Mesendoderm (in vitro differentiated cells): ENCODE measurements around the gene TWIST1. TPM values are rescaled to one million over a fixed set of nuclear protein-coding genes. Genes with fewer than 3 reads are reported as not detected.

Experiments used
- DNase-seq: peaks from one replicate; pipeline ENCODE4 v3.0.0; 2013
- H2AK5ac ChIP-seq: 2 replicates; pipeline ENCODE4 v1.6.1; 2013; ENCODE audit warnings: low read length, inconsistent platforms
- H2BK120ac ChIP-seq: 2 replicates; pipeline ENCODE4 v1.6.1; 2013; ENCODE audit warnings: low read depth, mild to moderate bottlenecking, low read length, moderate library complexity, mixed read lengths
- H2BK15ac ChIP-seq: replicated peaks from 2 replicates; pipeline ENCODE4 v1.6.1; 2013; ENCODE audit warnings: low read depth, mild to moderate bottlenecking, moderate library complexity
- H2BK5ac ChIP-seq: 2 replicates; pipeline ENCODE4 v1.6.1; 2013; ENCODE audit warnings: low read length, inconsistent platforms
- H3K18ac ChIP-seq: 2 replicates; pipeline ENCODE4 v1.6.1; 2013; ENCODE audit warnings: mild to moderate bottlenecking, low read length, mixed read lengths
- H3K23ac ChIP-seq: one replicate; pipeline ENCODE4 v1.6.1; 2013; ENCODE audit warnings: low read length
- H3K27ac ChIP-seq: 2 replicates; pipeline ENCODE4 v1.5.1; 2013; ENCODE audit warnings: low read depth, mild to moderate bottlenecking, inconsistent platforms, low read length, moderate library complexity
- H3K27me3 ChIP-seq: 2 replicates; pipeline ENCODE4 v1.6.1; 2013; ENCODE audit warnings: low read length, control low read depth, mild to moderate bottlenecking, inconsistent platforms; ENCODE audit not compliant: insufficient read depth, poor library complexity
- H3K36me3 ChIP-seq: 2 replicates; pipeline ENCODE4 v1.6.1; 2013; ENCODE audit warnings: low read length, inconsistent platforms; ENCODE audit not compliant: control insufficient read depth, insufficient read depth
- H3K4ac ChIP-seq: one replicate; pipeline ENCODE4 v1.6.1; 2013; ENCODE audit warnings: low read depth, mild to moderate bottlenecking, low read length, moderate library complexity
- H3K4me1 ChIP-seq: 2 replicates; pipeline ENCODE4 v1.6.1; 2013; ENCODE audit warnings: low read depth, low read length, inconsistent platforms; ENCODE audit not compliant: control insufficient read depth
- H3K4me2 ChIP-seq: 2 replicates; pipeline ENCODE4 v1.6.1; 2013; ENCODE audit warnings: low read length
- H3K4me3 ChIP-seq: 2 replicates; pipeline ENCODE4 v1.5.1; 2013; ENCODE audit warnings: mild to moderate bottlenecking, low read length
- H3K56ac ChIP-seq: one replicate; pipeline ENCODE4 v1.6.1; 2013; ENCODE audit warnings: low read length
- H3K79me1 ChIP-seq: 2 replicates; pipeline ENCODE4 v1.6.1; 2013; ENCODE audit warnings: low read length, inconsistent platforms
- H3K79me2 ChIP-seq: 2 replicates; pipeline ENCODE4 v1.6.1; 2013; ENCODE audit warnings: mild to moderate bottlenecking, low read length; ENCODE audit not compliant: control insufficient read depth, insufficient read depth
- H3K9ac ChIP-seq: 2 replicates; pipeline ENCODE4 v1.6.1; 2013; ENCODE audit warnings: low read length, inconsistent platforms
- H4K5ac ChIP-seq: one replicate; pipeline ENCODE4 v1.6.1; 2013; ENCODE audit warnings: low read length
- H4K8ac ChIP-seq: one replicate; pipeline ENCODE4 v1.6.1; 2013; ENCODE audit warnings: low read depth, mild to moderate bottlenecking, control low read depth, low read length, moderate library complexity
- WGBS: extraction: QIAGEN DNeasy Blood & Tissue Kit; methylation state at CpG from one replicate; pipeline ENCODE4 v1.1.7; 2013; ENCODE audit warnings: low lambda C conversion rate, missing lambda C conversion rate; ENCODE audit not compliant: insufficient coverage; ENCODE audit errors: extremely low coverage; 5-methylcytosine and 5-hydroxymethylcytosine counted together
- polyA plus RNA-seq, 2 experiments: library from polyadenylated mRNA; stranded (reverse); fragments of 200-250 nt; gene quantifications; one replicate each; pipeline ENCODE4 v1.2.3, GENCODE V29; 2013

Gene TWIST1
- 0.69 TPM for polyA plus RNA-seq (2013, experiment 1 of 2)
- 0.62 TPM for polyA plus RNA-seq (2013, experiment 2 of 2)

DNA sequence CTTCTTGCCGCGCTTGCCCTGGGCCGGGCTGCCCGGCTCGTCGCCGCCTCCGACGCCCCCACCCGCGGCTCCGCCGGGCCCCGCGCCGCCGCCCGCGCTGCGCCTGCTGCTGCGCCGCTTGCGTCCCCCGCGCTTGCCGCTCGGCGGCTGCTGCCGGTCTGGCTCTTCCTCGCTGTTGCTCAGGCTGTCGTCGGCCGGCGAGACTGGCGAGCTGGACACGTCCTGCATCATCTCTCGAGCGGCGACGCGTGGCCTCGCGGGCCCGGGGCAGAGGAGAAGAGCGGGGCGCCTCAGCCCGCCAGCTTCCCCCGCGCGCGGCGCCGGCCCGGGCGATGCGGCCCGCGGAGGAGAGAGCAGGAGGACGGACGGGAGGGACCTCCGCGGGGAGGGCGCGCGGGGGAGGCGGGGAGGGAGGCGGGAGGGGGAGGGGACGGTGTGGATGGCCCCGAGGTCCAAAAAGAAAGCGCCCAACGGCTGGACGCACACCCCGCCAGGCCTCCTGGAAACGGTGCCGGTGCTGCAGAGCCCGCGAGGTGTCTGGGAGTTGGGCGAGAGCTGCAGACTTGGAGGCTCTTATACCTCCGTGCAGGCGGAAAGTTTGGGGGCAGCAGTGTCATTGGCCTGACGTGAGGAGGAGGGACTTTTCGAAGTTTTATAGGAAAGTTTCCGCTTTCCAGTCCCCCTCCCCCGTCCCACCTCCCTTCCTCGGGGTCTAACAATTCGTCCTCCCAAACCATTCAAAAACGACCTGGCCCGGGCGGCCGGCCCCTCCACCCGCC lies at the start of gene TWIST1:
TWIST1 (minus strand) TSS at position 546 of the 779 bp plus-strand sequence; CDS start at position 231, 315 bp downstream.
- Histone ChIP-seq H2BK5ac (no peak within 1 kb of the TSS), H3K36me3 (no peaks in the 10 kb centered on the region), H2BK120ac (no peak within 1 kb of the TSS), H2BK15ac (no peak within 1 kb of the TSS), H4K8ac (no peak within 1 kb of the TSS), H3K23ac (no peak within 1 kb of the TSS), H3K4ac (no peak within 1 kb of the TSS), H3K27me3 (peaks cover 35% of the 10 kb centered on the region), H3K79me2 (no peaks in the 10 kb centered on the region), H3K9ac (peak within 1 kb of the TSS; percentile 80), H4K5ac (no peak within 1 kb of the TSS), H3K56ac (peak within 1 kb of the TSS; percentile 93), H3K27ac (no peak within 1 kb of the TSS), H3K18ac (peak within 1 kb of the TSS; percentile 33), H2AK5ac (no peak within 1 kb of the TSS), H3K4me3 (peak within 1 kb of the TSS; percentile 71), H3K79me1 (no peaks in the 10 kb centered on the region), H3K4me2 (peak within 1 kb of the TSS; percentile 87), H3K4me1 (peaks cover 4% of the 10 kb centered on the region)
- WGBS = no CpG with 5 or more reads among the region's 91 CpGs
- peak; percentile 93 for DNase-seq

GRCh38 chr7:19161671-19162070 lies 44.2 kb upstream of the TWIST1 start:
- Histone ChIP-seq H3K18ac (no peak overlapping the region), H3K79me2 (no peaks in the 10 kb centered on the region), H3K4ac (no peak overlapping the region), H2BK5ac (no peak overlapping the region), H3K79me1 (no peaks in the 10 kb centered on the region), H3K27ac (no peak overlapping the region), H3K9ac (no peak overlapping the region), H3K27me3 (no peaks in the 10 kb centered on the region), H4K5ac (no peak overlapping the region), H3K4me1 (no peaks in the 10 kb centered on the region), H3K4me2 (no peak overlapping the region), H3K4me3 (no peak overlapping the region), H2BK120ac (no peak overlapping the region), H3K23ac (no peak overlapping the region), H4K8ac (no peak overlapping the region), H2AK5ac (no peak overlapping the region), H3K36me3 (no peaks in the 10 kb centered on the region), H2BK15ac (no peak overlapping the region), H3K56ac (no peak overlapping the region)
- WGBS = no CpG with 5 or more reads among the region's 3 CpGs
- peak; percentile 7 for DNase-seq

- Histone ChIP-seq H3K4me3 (no peak overlapping the region), H3K23ac (no peak overlapping the region), H2BK120ac (no peak overlapping the region), H3K4me2 (no peak overlapping the region), H2BK15ac (no peak overlapping the region), H3K18ac (no peak overlapping the region), H3K4ac (no peak overlapping the region), H2AK5ac (no peak overlapping the region), H4K5ac (no peak overlapping the region), H3K27me3 (peaks cover 32% of the 10 kb centered on the region), H3K4me1 (peaks cover 4% of the 10 kb centered on the region), H3K36me3 (no peaks in the 10 kb centered on the region), H3K79me1 (no peaks in the 10 kb centered on the region), H2BK5ac (no peak overlapping the region), H3K9ac (no peak overlapping the region), H4K8ac (no peak overlapping the region), H3K27ac (no peak overlapping the region), H3K56ac (no peak overlapping the region), H3K79me2 (no peaks in the 10 kb centered on the region)
- DNase-seq = peak; percentile 51
- no CpG with 5 or more reads among the region's 4 CpGs for WGBS
Observed at GRCh38 chr7:19146699-19147098, 29.3 kb upstream of the TWIST1 start.

DNA sequence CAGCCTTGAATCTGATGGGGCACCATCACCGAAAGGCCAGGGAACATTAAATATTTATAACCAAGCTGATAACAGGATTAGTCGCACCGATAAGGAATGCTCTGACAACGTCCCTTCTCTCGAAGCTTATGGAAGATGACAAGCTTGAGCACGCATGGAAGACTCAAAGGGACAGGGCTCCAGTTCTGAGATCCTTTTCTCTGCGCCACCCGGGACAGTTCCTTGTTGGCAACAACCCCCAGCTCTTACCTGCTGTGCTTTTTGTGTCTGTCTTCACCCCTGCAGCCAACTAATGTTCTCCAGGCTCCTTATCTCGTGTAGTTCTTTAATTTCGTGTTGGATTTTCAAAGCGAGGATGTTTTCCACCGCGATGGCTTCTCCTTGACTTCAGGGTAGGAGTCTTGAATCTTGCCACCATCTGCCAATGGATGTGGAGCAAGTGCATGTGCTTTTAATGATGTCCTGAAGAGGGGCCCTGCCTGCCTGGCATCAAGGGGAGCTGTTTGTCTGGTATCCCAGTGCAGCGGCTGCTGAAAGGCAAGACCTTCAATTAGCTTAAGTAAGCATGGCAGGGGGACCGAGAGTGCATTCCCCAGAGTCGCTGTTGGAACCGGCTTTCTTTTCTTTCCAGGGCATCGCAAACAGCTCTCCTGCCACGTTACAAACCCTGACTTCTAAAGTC lies 28.1 kb upstream of the TWIST1 start:
- peak; percentile 44 for DNase-seq
- peak overlapping the region; percentile 83 for H3K4me2 ChIP-seq
- no peak overlapping the region for H2BK15ac ChIP-seq

DNA sequence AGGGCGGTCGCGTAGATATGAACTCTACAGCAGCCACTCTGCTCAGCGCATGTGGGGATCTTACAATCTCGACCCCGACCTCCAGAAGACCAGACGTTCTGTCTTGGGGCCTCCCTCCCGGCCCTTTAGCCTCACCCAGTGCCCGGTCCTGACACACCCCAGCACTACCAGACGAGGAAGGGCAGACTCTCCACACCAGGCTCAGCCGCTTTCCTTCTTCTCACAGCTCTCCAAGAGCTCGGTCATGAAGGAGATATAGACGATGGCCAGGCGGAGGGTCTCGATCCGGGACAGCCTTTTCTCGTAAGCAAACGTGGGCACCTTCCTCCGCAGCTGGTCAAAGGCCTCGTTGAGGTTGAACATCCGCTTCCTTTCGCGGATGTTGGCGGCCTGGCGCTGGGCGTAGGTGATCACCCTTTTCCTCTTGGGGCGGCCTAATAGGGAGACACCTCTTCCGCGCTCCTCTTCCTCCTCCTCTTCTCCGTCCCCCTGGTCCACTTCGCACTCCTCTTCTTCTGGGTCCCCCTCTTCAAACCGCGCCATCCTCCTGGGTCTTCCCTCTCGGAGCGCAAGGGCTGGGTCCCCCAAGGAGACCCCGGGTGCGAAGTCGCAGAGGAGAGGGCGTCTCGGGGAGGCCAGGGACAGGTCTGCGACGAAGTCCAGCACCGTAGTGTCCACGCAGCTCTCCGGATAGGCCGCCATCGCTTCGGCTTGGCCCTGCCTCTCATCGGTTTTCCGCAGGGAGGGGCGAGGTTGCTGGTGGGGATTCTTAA lies 27.4 kb upstream of the TWIST1 start, which contains the start of gene FERD3L:
FERD3L (minus strand) TSS at position 761 of the 773 bp plus-strand sequence; CDS start at position 702, 59 bp downstream.
- Histone ChIP-seq H3K9ac (peak within 1 kb of the TSS; percentile 19), H3K27ac (no peak within 1 kb of the TSS), H2BK120ac (no peak within 1 kb of the TSS), H3K4ac (no peak within 1 kb of the TSS), H3K79me1 (no peaks in the 10 kb centered on the region), H4K8ac (no peak within 1 kb of the TSS), H2BK5ac (no peak within 1 kb of the TSS), H4K5ac (no peak within 1 kb of the TSS), H3K4me2 (peak within 1 kb of the TSS; percentile 97), H2BK15ac (no peak within 1 kb of the TSS), H3K18ac (no peak within 1 kb of the TSS), H3K36me3 (no peaks in the 10 kb centered on the region), H3K27me3 (peaks cover 32% of the 10 kb centered on the region), H3K4me1 (peaks cover 4% of the 10 kb centered on the region), H3K56ac (peak within 1 kb of the TSS; percentile 80), H2AK5ac (no peak within 1 kb of the TSS), H3K4me3 (peak within 1 kb of the TSS; percentile 36), H3K79me2 (no peaks in the 10 kb centered on the region), H3K23ac (no peak within 1 kb of the TSS)
- no CpG with 5 or more reads among the region's 51 CpGs for WGBS
- peak; percentile 28 for DNase-seq

More for the DNA sequence above, 28.1 kb upstream of the TWIST1 start:
- WGBS = no CpG with 5 or more reads among the region's 19 CpGs
- no peak overlapping the region for H3K4ac ChIP-seq
- no peaks in the 10 kb centered on the region for H3K36me3 ChIP-seq
- H3K79me1 ChIP-seq = no peaks in the 10 kb centered on the region
- H3K9ac ChIP-seq = no peak overlapping the region
- H2AK5ac ChIP-seq = no peak overlapping the region
- H3K27me3 ChIP-seq = peaks cover 32% of the 10 kb centered on the region
- H3K27ac ChIP-seq = no peak overlapping the region
- no peak overlapping the region for H3K4me3 ChIP-seq
- H4K8ac ChIP-seq = no peak overlapping the region
- no peaks in the 10 kb centered on the region for H3K79me2 ChIP-seq
- H4K5ac ChIP-seq = no peak overlapping the region
- no peak overlapping the region for H2BK120ac ChIP-seq
- H3K23ac ChIP-seq = no peak overlapping the region
- H2BK5ac ChIP-seq = no peak overlapping the region
- no peak overlapping the region for H3K18ac ChIP-seq
- H3K56ac ChIP-seq = no peak overlapping the region
- H3K4me1 ChIP-seq = peaks cover 4% of the 10 kb centered on the region
